ENCODE results near the gene STXBP5L. TPM values are rescaled to one million over a fixed set of nuclear protein-coding genes. Genes with fewer than 3 reads are reported as not detected.
A peak's percentile ranks its signal among the peaks of the same experiment; 100 is the strongest.
"Not testable (repeated sequence)": the region's sequence is repeated elsewhere in the genome, so short reads cannot be mapped to it uniquely, and the experiment has no call there.

STXBP5L gene
- total RNA-seq, 6 experiments from 2014 or later = 0.07 to 0.09 TPM; not detected in 4

DNA sequence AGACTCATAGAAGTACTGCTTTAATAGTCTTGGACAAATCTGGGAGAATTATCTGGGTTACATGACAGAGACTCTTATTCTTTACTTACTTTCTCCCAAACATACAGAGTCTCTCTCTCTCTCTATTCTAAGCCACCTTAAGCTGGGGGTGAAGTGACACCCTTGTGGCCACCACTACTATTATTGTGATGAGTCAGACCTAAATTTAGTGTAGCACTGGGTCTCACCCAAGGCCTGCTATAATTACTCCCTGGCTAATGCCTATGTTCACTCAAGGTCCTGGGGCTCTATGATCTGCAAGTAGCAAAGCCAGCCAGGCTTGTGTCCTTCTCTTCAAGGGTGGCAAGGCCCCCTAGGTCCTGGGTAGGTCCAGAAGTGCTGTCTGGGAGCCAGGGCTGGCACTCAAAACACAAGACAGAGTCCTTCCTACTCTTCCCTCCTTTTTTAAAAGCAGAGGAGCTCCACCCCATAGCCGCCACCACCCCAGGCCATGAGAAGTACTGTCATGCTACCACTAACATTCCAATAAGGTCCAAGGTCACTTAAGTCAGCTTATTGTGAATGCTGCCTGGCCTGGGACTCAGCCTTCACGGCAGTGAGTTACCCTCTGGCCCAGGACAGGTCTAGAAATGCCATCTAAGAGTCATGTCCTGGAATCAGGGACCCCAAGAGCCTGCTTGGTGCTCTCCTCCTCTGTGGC, 454.2 kb downstream of the STXBP5L start:
- TF ChIP-seq, protein P1, sequence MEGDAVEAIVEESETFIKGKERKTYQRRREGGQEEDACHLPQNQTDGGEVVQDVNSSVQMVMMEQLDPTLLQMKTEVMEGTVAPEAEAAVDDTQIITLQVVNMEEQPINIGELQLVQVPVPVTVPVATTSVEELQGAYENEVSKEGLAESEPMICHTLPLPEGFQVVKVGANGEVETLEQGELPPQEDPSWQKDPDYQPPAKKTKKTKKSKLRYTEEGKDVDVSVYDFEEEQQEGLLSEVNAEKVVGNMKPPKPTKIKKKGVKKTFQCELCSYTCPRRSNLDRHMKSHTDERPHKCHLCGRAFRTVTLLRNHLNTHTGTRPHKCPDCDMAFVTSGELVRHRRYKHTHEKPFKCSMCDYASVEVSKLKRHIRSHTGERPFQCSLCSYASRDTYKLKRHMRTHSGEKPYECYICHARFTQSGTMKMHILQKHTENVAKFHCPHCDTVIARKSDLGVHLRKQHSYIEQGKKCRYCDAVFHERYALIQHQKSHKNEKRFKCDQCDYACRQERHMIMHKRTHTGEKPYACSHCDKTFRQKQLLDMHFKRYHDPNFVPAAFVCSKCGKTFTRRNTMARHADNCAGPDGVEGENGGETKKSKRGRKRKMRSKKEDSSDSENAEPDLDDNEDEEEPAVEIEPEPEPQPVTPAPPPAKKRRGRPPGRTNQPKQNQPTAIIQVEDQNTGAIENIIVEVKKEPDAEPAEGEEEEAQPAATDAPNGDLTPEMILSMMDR (IDR thresholded peaks at IDR 0.05) = no peak
- DNase-seq = no peak
- no peak overlapping the region for H3K27ac Mint-ChIP-seq

DNA sequence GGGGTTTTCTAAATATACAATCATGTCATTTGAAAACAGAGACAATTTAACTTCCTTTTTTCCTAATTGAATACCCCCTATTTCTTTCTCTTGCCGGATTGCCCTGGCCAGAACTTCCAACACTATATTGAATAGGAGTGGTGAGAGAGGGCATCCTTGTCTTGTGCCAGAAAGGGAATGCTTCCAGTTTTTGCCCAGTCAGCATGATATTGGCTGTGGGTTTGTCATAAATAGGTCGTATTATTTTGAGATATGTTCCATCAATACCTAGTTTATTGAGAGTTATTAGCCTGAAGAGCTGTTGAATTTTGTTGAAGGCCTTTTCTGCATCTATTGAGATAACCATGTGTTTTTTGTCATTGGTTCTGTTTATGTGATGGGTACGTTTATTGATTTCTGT, 480.3 kb downstream of the STXBP5L start:
- H3K27ac Mint-ChIP-seq; H3K36me3 Mint-ChIP-seq (ENCODE audit: low read depth): not testable (repeated sequence)

More for the DNA sequence above, 454.2 kb downstream of the STXBP5L start:
- Mint-ChIP-seq H3K4me1 (ENCODE audit: low read depth) (no peaks in the 10 kb centered on the region), H3K27me3 (ENCODE audit: insufficient read depth) (peaks cover 2% of the 10 kb centered on the region; the same call in 1 of the 2 replicates), H3K9me3 (no peaks in the 10 kb centered on the region), H3K4me3 (no peak overlapping the region), H3K36me3 (ENCODE audit: low read depth) (no peaks in the 10 kb centered on the region)

DNA sequence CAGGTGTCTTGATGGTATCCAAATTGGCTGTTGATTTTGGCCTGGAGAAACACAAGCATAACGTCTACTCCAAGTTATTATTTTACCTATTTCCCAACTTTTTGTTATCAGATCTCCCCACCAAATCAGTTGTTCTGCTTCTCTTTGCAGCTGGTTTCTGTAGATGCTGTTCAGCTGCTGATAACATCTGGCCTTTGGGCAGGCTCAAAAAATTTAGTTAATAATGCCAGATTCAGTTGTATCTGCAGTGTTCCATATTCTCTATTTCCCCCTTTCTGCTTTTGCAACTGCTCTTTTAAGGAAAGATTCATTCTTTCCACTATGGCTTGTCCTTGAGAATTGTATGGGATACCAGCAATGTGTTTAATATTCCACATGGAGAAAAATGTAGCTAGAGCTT, 488.0 kb downstream of the STXBP5L start:
- not testable (repeated sequence) for H3K27ac Mint-ChIP-seq; H3K27me3 Mint-ChIP-seq (ENCODE audit: insufficient read depth); DNase-seq; H3K36me3 Mint-ChIP-seq (ENCODE audit: low read depth); H3K4me3 Mint-ChIP-seq; H3K4me1 Mint-ChIP-seq (ENCODE audit: low read depth); H3K9me3 Mint-ChIP-seq

More for the DNA sequence above, 480.3 kb downstream of the STXBP5L start:
- H3K9me3 Mint-ChIP-seq; DNase-seq; H3K4me1 Mint-ChIP-seq (ENCODE audit: low read depth); H3K4me3 Mint-ChIP-seq; H3K27me3 Mint-ChIP-seq (ENCODE audit: insufficient read depth): not testable (repeated sequence)

DNA sequence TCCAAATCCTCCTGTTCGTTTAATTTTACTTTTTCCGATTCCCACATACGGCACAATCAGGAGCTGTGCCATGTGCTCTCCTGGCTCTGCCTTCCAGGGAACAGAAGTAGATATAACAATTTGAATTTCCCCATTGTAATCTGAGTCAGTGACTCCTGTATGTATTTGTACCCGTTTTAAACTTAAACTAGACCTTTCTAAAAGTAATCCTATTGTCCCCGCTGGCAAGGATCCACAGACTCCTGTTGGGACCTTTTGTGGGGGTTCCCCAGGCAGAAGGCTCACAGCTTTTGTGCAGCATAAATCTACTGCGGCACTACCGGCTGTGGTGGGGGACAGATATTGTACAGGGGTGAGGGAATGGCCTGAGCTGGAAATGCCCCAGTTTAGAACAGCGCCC, 490.0 kb downstream of the STXBP5L start:
- not testable (repeated sequence) for DNase-seq; H3K9me3 Mint-ChIP-seq; H3K27ac Mint-ChIP-seq; H3K36me3 Mint-ChIP-seq (ENCODE audit: low read depth); H3K27me3 Mint-ChIP-seq (ENCODE audit: insufficient read depth); H3K4me1 Mint-ChIP-seq (ENCODE audit: low read depth); H3K4me3 Mint-ChIP-seq

DNA sequence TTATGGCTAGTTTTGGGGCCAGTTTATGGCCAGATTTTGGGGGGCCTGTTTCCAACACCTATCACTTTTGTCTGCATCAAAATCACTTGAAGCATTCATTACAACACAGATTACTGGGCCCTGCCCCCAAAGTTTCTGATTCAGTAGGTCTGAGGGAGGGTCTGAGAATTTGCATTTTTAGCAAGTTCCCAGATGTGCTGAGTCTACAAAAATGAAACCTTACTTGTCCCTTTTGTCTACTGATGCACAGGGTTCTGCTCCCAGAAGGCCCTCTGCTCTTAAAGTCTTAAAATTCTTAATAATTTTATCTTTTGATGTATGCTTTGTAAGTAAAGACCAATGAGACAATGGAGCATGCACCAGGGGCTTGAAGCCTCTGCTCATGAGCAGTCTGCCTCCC, 491.8 kb downstream of the STXBP5L start:
- no peak overlapping the region for H3K4me3 Mint-ChIP-seq
- no peaks in the 10 kb centered on the region; the same call in 1 of the 2 replicates for H3K27me3 Mint-ChIP-seq (ENCODE audit: insufficient read depth)
- TF ChIP-seq, protein P1 (IDR thresholded peaks at IDR 0.05) = no peak
- H3K9me3 Mint-ChIP-seq = no peaks in the 10 kb centered on the region
- H3K4me1 Mint-ChIP-seq (ENCODE audit: low read depth) = no peaks in the 10 kb centered on the region
- H3K36me3 Mint-ChIP-seq (ENCODE audit: low read depth) = no peaks in the 10 kb centered on the region
- DNase-seq = no peak
- no peak overlapping the region for H3K27ac Mint-ChIP-seq

DNA sequence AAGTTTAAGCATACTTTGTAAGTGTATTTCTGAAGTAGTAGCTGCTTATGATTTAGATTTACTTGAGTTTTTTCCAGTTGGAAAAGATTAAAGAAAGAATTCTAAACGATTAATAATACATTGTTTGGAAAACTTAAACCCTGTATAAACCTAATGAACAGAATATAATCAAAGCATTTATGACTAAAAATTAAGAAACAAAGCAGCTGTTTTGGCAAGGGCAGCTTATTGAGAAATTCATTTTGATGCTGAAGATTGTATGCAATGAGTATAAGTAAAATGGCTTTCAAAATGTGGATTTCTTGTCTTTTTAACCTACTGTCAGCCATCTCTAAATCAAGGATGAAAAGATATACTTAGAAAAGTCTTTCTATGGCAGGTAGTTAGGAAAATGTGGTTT, 497.6 kb downstream of the STXBP5L start:
- H3K27me3 Mint-ChIP-seq (ENCODE audit: insufficient read depth) = no peaks in the 10 kb centered on the region
- no peaks in the 10 kb centered on the region for H3K4me1 Mint-ChIP-seq (ENCODE audit: low read depth)
- H3K36me3 Mint-ChIP-seq (ENCODE audit: low read depth) = no peaks in the 10 kb centered on the region
- H3K9me3 Mint-ChIP-seq = no peaks in the 10 kb centered on the region
- no peak overlapping the region for H3K27ac Mint-ChIP-seq
- no peak for DNase-seq
- H3K4me3 Mint-ChIP-seq = no peak overlapping the region
- TF ChIP-seq, protein P1 (IDR thresholded peaks at IDR 0.05) = no peak

DNA sequence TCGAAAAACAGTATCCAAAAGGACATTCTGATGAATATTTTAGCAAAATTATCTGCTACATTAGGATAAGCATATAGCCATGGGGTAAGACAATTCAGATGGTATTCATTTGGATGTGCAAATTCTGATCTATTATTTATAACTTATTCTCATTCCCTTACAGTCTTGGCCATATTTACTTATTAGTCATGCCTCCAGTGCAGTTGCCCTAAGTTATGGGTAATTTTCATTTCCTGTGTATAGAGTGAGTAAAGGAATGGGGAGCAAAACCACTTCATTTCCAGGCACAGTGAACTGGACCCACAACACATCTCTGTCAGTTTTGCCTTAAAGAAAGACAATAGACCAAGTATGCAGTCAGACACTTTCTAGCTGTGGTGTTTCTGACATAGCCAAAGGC, 503.5 kb downstream of the STXBP5L start:
- Mint-ChIP-seq H3K4me3 (no peak overlapping the region), H3K27me3 (ENCODE audit: insufficient read depth) (no peaks in the 10 kb centered on the region), H3K9me3 (no peaks in the 10 kb centered on the region), H3K27ac (no peak overlapping the region), H3K4me1 (ENCODE audit: low read depth) (peaks cover 11% of the 10 kb centered on the region), H3K36me3 (ENCODE audit: low read depth) (no peaks in the 10 kb centered on the region)
- TF ChIP-seq, protein P1 (IDR thresholded peaks at IDR 0.05) = no peak
- DNase-seq = peak; percentile 4

All from HFFc6 (cell line).